Astrocyte (in vitro differentiated cells and primary cell): ENCODE data around the gene GRAMD1B. TPM values are rescaled to one million over a fixed set of nuclear protein-coding genes. Genes with fewer than 3 reads are reported as not detected.

Experiments used
- DNase-seq: peaks from one replicate; pipeline ENCODE4 v3.0.0-alpha.2; 2010; ENCODE audit warnings: low read depth
- FAIRE-seq: peaks from 2 replicates; lab custom pipeline; 2011; peaks lifted over from hg19 to GRCh38; lab: Jason Lieb, UNC
- H2AFZ ChIP-seq: 2 replicates; pipeline ENCODE4 v1.6.0; 2012; ENCODE audit warnings: low read depth, low read length, inconsistent platforms
- H3K27ac ChIP-seq: 2 replicates; pipeline ENCODE4 v1.5.1; 2011; ENCODE audit warnings: low read depth, low read length, inconsistent platforms
- H3K27me3 ChIP-seq: 2 replicates; pipeline ENCODE4 v1.6.0; 2011; ENCODE audit warnings: low read length, inconsistent platforms; ENCODE audit not compliant: insufficient read depth
- H3K36me3 ChIP-seq: 2 replicates; pipeline ENCODE4 v1.5.1; 2011; ENCODE audit warnings: low read length, inconsistent platforms; ENCODE audit not compliant: insufficient read depth
- H3K4me1 ChIP-seq: 2 replicates; pipeline ENCODE4 v1.5.1; 2011; ENCODE audit warnings: low read length, inconsistent platforms; ENCODE audit not compliant: insufficient read depth
- H3K4me2 ChIP-seq: 2 replicates; pipeline ENCODE4 v1.6.0; 2012; ENCODE audit warnings: low read length, inconsistent platforms
- H3K4me3 ChIP-seq: 2 replicates; pipeline ENCODE4 v1.5.1; 2011; ENCODE audit warnings: low read depth, mild to moderate bottlenecking, low read length, inconsistent platforms; ENCODE audit not compliant: insufficient read depth
- H3K79me2 ChIP-seq: 2 replicates; pipeline ENCODE4 v1.6.0; 2012; ENCODE audit warnings: mild to moderate bottlenecking, low read length, inconsistent platforms; ENCODE audit not compliant: insufficient read depth
- H3K9ac ChIP-seq: 2 replicates; pipeline ENCODE4 v1.6.0; 2012; ENCODE audit warnings: mild to moderate bottlenecking, low read length, inconsistent platforms
- H3K9me3 ChIP-seq: 2 replicates; pipeline ENCODE4 v1.5.1; 2012; ENCODE audit warnings: low read depth, mild to moderate bottlenecking, low read length, inconsistent platforms; ENCODE audit not compliant: insufficient read depth
- H4K20me1 ChIP-seq: 2 replicates; pipeline ENCODE4 v1.6.0; 2012; ENCODE audit warnings: low read length, inconsistent platforms; ENCODE audit not compliant: insufficient read depth
- H3K27ac Mint-ChIP-seq: one replicate; pipeline ENCODE4 v1.8.0; 2021; ENCODE audit warnings: mild to moderate bottlenecking, mixed read lengths; ENCODE audit not compliant: unreplicated experiment
- H3K27me3 Mint-ChIP-seq: one replicate; pipeline ENCODE4 v1.8.0; 2021; ENCODE audit warnings: low read depth, mixed read lengths; ENCODE audit not compliant: unreplicated experiment
- H3K36me3 Mint-ChIP-seq: one replicate; pipeline ENCODE4 v1.8.0; 2021; ENCODE audit warnings: low read depth, mixed read lengths; ENCODE audit not compliant: unreplicated experiment
- H3K4me1 Mint-ChIP-seq: one replicate; pipeline ENCODE4 v1.8.0; 2021; ENCODE audit warnings: low read depth, mixed read lengths; ENCODE audit not compliant: unreplicated experiment
- H3K4me3 Mint-ChIP-seq: one replicate; pipeline ENCODE4 v1.8.0; 2021; ENCODE audit warnings: mild to moderate bottlenecking, moderate library complexity, mixed read lengths; ENCODE audit not compliant: unreplicated experiment
- H3K9me3 Mint-ChIP-seq: one replicate; pipeline ENCODE4 v1.8.0; 2021; ENCODE audit warnings: mild to moderate bottlenecking, mixed read lengths; ENCODE audit not compliant: unreplicated experiment
- CTCF ChIP-seq: IDR thresholded peaks from 2 replicates; pipeline ENCODE4 v1.5.1; 2011; ENCODE audit warnings: low read depth, mild to moderate bottlenecking, inconsistent platforms, low read length, moderate library complexity; ENCODE audit not compliant: insufficient read depth
- EZH2 ChIP-seq: IDR thresholded peaks from 2 replicates; pipeline ENCODE4 v1.6.1; 2012; ENCODE audit warnings: mild to moderate bottlenecking, low read length, inconsistent platforms; ENCODE audit not compliant: insufficient read depth
- total RNA-seq: library from RNA; stranded (reverse); gene quantifications from 2 replicates; pipeline ENCODE4 v1.2.1, GENCODE V29; 2021

GRAMD1B gene
- total RNA-seq, 1 donor from 2014 or later = 6.5 TPM

GRCh38 chr11:123439616-123440015, 9.5 kb downstream of the GRAMD1B start:
- TF ChIP-seq CTCF = no peak
- TF ChIP-seq EZH2 = no peak
- Histone ChIP-seq H4K20me1 (peaks cover 9% of the 10 kb centered on the region), H3K9ac (no peak overlapping the region), H3K27me3 (no peaks in the 10 kb centered on the region), H3K4me1 (peaks cover 2% of the 10 kb centered on the region), H3K4me3 (no peak overlapping the region), H2AFZ (no peak overlapping the region), H3K27ac (no peak overlapping the region), H3K36me3 (no peaks in the 10 kb centered on the region), H3K79me2 (no peaks in the 10 kb centered on the region), H3K4me2 (no peak overlapping the region), H3K9me3 (no peaks in the 10 kb centered on the region)
- Mint-ChIP-seq H3K9me3 (no peaks in the 10 kb centered on the region), H3K27ac (peak overlapping the region; percentile 59), H3K27me3 (peaks cover 3% of the 10 kb centered on the region), H3K4me1 (peaks cover 12% of the 10 kb centered on the region), H3K36me3 (peaks cover 5% of the 10 kb centered on the region), H3K4me3 (no peak overlapping the region)
- DNase-seq = no peak
- no peak for FAIRE-seq

DNA sequence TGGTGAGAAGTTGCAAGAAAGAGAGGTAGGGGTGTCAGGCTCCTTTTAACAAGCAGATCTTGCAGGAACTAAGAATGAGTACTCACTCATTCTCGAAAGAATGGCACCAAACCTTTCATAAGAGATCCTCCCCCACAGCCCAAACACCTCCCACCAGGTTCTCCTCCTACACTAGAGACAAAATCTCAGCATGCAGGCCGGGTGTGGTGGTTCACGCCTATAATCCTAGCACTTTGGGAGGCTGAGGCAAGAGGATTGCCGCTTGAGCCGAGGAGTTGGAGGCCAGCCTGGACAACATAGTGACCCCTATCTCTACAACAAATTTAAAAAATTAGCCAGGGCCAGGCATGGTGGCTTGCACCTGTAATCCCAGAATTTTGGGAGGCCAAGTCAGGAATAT, 11.1 kb downstream of the GRAMD1B start:
- Mint-ChIP-seq H3K4me3 (no peak overlapping the region), H3K27ac (no peak overlapping the region), H3K9me3 (no peaks in the 10 kb centered on the region), H3K36me3 (peaks cover 5% of the 10 kb centered on the region), H3K27me3 (peaks cover 3% of the 10 kb centered on the region), H3K4me1 (peaks cover 12% of the 10 kb centered on the region)
- H3K4me3 ChIP-seq = no peak overlapping the region
- H3K9me3 ChIP-seq = no peaks in the 10 kb centered on the region
- no peaks in the 10 kb centered on the region for H3K79me2 ChIP-seq
- H3K9ac ChIP-seq = no peak overlapping the region
- no peak overlapping the region for H2AFZ ChIP-seq
- H3K4me1 ChIP-seq = peaks cover 2% of the 10 kb centered on the region
- FAIRE-seq = no peak
- no peak overlapping the region for H3K27ac ChIP-seq
- H4K20me1 ChIP-seq = peaks cover 9% of the 10 kb centered on the region
- DNase-seq = no peak
- no peaks in the 10 kb centered on the region for H3K36me3 ChIP-seq
- TF ChIP-seq CTCF (no peak), EZH2 (no peak)
- H3K4me2 ChIP-seq = no peak overlapping the region
- no peaks in the 10 kb centered on the region for H3K27me3 ChIP-seq

GRCh38 chr11:123443851-123444623, 14.0 kb downstream of the GRAMD1B start:
- Histone ChIP-seq H3K4me2 (no peak overlapping the region), H3K27ac (no peak overlapping the region), H3K27me3 (no peaks in the 10 kb centered on the region), H3K79me2 (no peaks in the 10 kb centered on the region), H3K4me3 (no peak overlapping the region), H3K36me3 (no peaks in the 10 kb centered on the region), H3K4me1 (no peaks in the 10 kb centered on the region), H3K9me3 (no peaks in the 10 kb centered on the region), H2AFZ (no peak overlapping the region), H4K20me1 (peaks cover 5% of the 10 kb centered on the region), H3K9ac (no peak overlapping the region)
- Mint-ChIP-seq H3K36me3 (peaks cover 5% of the 10 kb centered on the region), H3K4me1 (peaks cover 5% of the 10 kb centered on the region), H3K4me3 (no peak overlapping the region), H3K9me3 (no peaks in the 10 kb centered on the region), H3K27ac (no peak overlapping the region), H3K27me3 (peaks cover 4% of the 10 kb centered on the region)
- DNase-seq (no peak), FAIRE-seq (no peak)
- TF ChIP-seq CTCF (no peak), EZH2 (no peak)
